HFFc6 (cell line): ENCODE measurements around the gene MTFP1. TPM values are rescaled to one million over a fixed set of nuclear protein-coding genes. Genes with fewer than 3 reads are reported as not detected.

ENCODE experiments used
- DNase-seq: peaks from one replicate; pipeline ENCODE4 v3.0.0-alpha.2; 2018
- H3K27ac Mint-ChIP-seq: 2 replicates; pipeline ENCODE4 v1.8.0; 2020; ENCODE audit warnings: mild to moderate bottlenecking, mixed read lengths
- H3K27me3 Mint-ChIP-seq: 2 replicates; pipeline ENCODE4 v1.8.0; 2021; ENCODE audit warnings: mild to moderate bottlenecking, moderate library complexity, mixed read lengths; ENCODE audit not compliant: insufficient read depth
- H3K36me3 Mint-ChIP-seq: 2 replicates; pipeline ENCODE4 v1.8.0; 2021; ENCODE audit warnings: low read depth, mixed read lengths
- H3K4me1 Mint-ChIP-seq: 2 replicates; pipeline ENCODE4 v1.8.0; 2020; ENCODE audit warnings: low read depth, mixed read lengths
- H3K4me3 Mint-ChIP-seq: 2 replicates; pipeline ENCODE4 v1.8.0; 2020; ENCODE audit warnings: mild to moderate bottlenecking, moderate library complexity, mixed read lengths
- H3K9me3 Mint-ChIP-seq: 2 replicates; pipeline ENCODE4 v1.8.0; 2020; ENCODE audit warnings: mild to moderate bottlenecking, mixed read lengths
- total RNA-seq, 6 experiments: library from RNA; stranded (reverse); fragmentation: NEBNext Ultra II Directional; extraction: Animal tissue kit (Norgen Biotek cat#: 25700); gene quantifications; 2 replicates in 1 of 6; 3 replicates in 5 of 6; pipeline ENCODE4 v1.2.3, GENCODE V29; 2021
- TF ChIP-seq, protein P1 (sequence below): fragments of 200-600 bp; sonication (generic); IDR thresholded peaks from 2 replicates; pipeline ENCODE4 v1.5.0; 2021; ENCODE audit warnings: antibody characterized with exemption, mild to moderate bottlenecking

The MTFP1 gene
- total RNA-seq, 6 experiments from 2014 or later: 1.7 to 5.7 (median 4.1) TPM

DNA sequence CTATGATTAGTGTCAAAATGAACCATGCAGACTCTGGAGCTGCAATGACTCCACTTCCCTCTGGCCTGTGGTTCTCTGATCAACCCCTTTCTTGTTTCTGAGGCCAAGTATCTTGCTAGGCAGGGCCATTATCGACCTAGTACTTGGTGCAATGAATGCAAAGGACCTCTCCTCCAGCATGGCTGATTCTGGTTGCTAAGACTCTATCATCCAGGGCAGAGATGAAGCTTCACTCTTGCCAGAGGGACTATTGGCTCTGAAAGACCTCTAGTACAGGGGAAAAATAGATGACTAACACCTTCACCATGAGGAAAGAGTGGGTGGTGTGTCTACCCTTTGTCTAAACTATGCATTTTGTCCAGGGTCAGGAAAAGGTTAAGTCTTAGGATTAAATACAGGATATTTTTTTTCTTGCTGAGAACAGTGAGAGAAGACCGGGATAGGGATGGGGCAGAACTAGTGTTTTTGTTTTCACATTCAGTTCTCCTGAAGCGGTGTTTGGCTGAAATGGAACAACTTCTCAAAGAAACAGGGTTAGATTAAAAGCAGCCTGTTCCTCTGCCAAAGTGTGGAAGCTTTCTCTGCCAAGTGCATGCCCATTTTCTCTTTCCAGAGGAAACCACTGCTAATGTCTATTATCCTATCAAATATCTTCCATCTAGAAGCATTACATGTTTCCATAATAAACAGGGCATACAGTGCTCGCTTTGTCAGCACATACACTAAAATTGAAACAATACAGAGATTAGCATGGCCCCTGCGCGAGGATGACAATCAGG is 5.0 kb upstream of the MTFP1 start:
- Mint-ChIP-seq H3K27ac (peak overlapping the region; percentile 94), H3K4me1 (peaks cover 68% of the 10 kb centered on the region), H3K27me3 (peaks cover 3% of the 10 kb centered on the region), H3K36me3 (peaks cover 27% of the 10 kb centered on the region), H3K4me3 (peak overlapping the region; percentile 57), H3K9me3 (no peaks in the 10 kb centered on the region)
- TF ChIP-seq, protein P1, sequence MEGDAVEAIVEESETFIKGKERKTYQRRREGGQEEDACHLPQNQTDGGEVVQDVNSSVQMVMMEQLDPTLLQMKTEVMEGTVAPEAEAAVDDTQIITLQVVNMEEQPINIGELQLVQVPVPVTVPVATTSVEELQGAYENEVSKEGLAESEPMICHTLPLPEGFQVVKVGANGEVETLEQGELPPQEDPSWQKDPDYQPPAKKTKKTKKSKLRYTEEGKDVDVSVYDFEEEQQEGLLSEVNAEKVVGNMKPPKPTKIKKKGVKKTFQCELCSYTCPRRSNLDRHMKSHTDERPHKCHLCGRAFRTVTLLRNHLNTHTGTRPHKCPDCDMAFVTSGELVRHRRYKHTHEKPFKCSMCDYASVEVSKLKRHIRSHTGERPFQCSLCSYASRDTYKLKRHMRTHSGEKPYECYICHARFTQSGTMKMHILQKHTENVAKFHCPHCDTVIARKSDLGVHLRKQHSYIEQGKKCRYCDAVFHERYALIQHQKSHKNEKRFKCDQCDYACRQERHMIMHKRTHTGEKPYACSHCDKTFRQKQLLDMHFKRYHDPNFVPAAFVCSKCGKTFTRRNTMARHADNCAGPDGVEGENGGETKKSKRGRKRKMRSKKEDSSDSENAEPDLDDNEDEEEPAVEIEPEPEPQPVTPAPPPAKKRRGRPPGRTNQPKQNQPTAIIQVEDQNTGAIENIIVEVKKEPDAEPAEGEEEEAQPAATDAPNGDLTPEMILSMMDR: no peak
- DNase-seq: peak; percentile 79

DNA sequence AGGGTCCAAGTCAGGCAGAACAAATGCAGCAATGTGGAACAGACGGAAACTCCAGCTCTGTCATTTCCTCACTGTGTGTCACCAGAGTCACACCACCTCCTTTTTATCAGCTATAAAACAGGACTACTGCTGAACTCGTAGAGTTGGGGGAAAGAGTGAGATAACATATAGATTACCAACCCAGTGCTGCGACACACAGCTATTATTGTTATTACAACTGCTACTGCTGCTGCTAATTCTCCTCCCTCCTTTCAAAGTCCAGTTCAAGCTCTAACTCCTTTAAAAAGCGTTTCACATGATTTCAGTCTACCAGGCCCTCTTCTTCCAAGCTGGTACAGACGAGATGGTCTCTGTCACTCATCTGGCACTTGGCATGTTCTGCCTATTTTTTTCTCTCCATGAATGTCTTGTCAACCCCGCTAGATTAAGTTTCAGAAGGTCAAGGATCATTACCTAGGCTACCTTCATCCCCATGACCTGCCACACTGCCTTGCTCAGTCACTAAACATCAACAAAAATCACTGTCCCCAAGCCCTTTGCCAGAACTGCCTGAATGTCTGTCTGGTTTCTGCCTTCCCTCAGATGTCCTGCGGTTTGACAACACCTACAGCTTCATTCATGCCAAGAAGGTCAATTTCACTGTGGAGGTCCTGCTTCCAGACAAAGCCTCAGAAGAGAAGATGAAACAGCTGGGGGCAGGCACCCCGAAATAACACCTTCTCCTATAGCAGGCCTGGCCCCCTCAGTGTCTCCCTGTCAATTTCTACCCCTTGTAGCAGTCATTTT is 3.7 kb upstream of the MTFP1 start:
- H3K9me3 Mint-ChIP-seq: no peaks in the 10 kb centered on the region
- peaks cover 14% of the 10 kb centered on the region for H3K36me3 Mint-ChIP-seq
- DNase-seq: no peak
- H3K4me3 Mint-ChIP-seq: peak overlapping the region; percentile 96
- H3K27me3 Mint-ChIP-seq: peaks cover 3% of the 10 kb centered on the region
- TF ChIP-seq, protein P1: no peak
- H3K4me1 Mint-ChIP-seq: peaks cover 67% of the 10 kb centered on the region
- peak overlapping the region; percentile 94 for H3K27ac Mint-ChIP-seq

DNA sequence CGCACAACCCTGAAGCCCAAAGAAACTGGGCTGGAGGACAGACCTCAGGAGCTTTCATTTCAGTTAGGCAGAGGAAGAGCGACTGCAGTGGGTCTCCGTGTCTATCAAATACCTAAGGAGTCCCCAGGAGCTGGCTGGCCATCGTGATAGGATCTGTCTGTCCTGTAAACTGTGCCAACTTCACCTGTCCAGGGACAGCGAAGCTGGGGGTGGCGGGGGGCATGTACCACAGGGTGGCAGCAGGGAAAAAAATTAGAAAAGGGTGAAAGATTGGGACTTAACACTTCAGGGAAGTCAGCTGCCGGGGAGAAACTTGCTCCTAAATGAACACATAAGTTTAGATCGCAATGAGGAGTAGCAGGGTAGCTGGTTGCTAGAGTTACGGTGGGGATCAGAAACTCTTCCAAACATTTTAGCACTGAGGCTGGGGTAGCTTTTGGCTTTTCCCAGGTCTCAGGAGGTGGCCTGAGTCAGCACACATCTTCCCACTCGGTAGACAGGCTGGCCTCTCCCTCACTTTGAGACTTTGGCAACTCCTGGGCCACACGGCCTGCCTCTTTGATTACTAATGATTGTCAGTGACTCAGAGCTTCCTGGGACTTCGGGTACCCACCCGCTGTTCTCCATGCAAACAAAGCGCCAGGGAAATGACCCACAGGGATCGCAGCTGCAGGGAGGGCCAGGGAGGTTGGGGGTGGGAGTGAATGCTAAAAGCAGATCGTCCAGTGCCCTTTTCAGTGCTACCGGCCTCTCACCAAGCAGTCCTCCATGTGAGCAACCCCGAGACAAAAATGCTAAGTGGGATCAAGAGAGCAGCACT is 2.9 kb upstream of the MTFP1 start:
- peak; percentile 94 for DNase-seq
- Mint-ChIP-seq H3K27me3 (peaks cover 3% of the 10 kb centered on the region), H3K4me1 (peaks cover 67% of the 10 kb centered on the region)

DNA sequence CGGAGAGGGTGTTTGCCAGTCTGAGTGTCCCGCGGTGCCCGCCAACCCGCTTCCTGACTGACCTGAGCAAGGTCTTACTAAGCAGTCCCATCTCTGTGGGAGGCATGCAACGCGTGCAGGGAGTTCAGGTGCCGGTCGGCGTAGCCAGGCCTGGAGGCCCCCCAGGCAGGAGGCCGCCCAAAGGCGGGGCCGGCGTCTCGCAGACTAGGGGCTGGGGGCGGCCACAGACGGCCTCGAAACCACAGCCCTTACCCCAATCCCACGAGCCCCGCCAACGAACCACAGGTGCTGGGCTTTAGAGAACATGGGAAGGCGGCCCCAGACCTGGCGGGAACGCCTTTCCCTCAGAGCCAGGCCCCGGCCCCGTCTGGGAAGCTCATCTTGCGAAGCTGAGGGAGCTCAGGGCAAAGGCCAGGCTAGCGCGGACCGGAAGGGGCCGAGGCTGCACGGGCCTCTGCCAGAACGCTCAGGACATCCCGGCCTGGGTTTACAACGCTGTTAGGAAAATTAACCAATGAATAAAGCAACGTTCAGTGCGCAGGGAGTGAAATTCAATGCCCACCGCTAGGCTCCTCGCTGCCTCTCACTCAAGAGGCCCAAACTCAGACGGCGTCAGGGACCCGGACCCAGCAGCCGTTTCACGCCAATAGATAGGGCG is 2.1 kb upstream of the MTFP1 start:
- peaks cover 67% of the 10 kb centered on the region for H3K4me1 Mint-ChIP-seq

More for the DNA sequence above, 2.9 kb upstream of the MTFP1 start:
- TF ChIP-seq, protein P1: peak; percentile 21; the same call in 1 of the 2 replicates
- H3K27ac Mint-ChIP-seq: peak overlapping the region; percentile 94
- H3K4me3 Mint-ChIP-seq: peak overlapping the region; percentile 96
- H3K36me3 Mint-ChIP-seq: peaks cover 16% of the 10 kb centered on the region
- no peaks in the 10 kb centered on the region for H3K9me3 Mint-ChIP-seq

More for the DNA sequence above, 2.1 kb upstream of the MTFP1 start:
- peak overlapping the region; percentile 94 for H3K27ac Mint-ChIP-seq
- peak overlapping the region; percentile 96 for H3K4me3 Mint-ChIP-seq
- no peaks in the 10 kb centered on the region for H3K9me3 Mint-ChIP-seq
- peaks cover 3% of the 10 kb centered on the region for H3K27me3 Mint-ChIP-seq
- TF ChIP-seq, protein P1: peak; percentile 26; the same call in 1 of the 2 replicates
- peaks cover 20% of the 10 kb centered on the region for H3K36me3 Mint-ChIP-seq
- no peak for DNase-seq
